Right renal cortex interstitium (tissue), 3 donors: ENCODE measurements around the gene PRSS48. TPM values are rescaled to one million over a fixed set of nuclear protein-coding genes. Genes with fewer than 3 reads are reported as not detected.
"Not testable (repeated sequence)": the region's sequence is repeated elsewhere in the genome, so short reads cannot be mapped to it uniquely, and the experiment has no call there.

ENCODE experiments used
- DNase-seq, 3 donors: peaks; one replicate each; pipeline ENCODE4 v3.0.0-alpha.2; 2013; ENCODE audit warnings: low read depth in 3 of 3, low spot score in 2 of 3
- polyA plus RNA-seq, 3 donors: library from polyadenylated mRNA; unstranded; fragments of 120-200 nt; gene quantifications; one replicate each; pipeline ENCODE4 v1.2.1, GENCODE V29; 2013; ENCODE audit not compliant: insufficient read length in 3 of 3

PRSS48 gene
- polyA plus RNA-seq, 3 donors: not detected

GRCh38 chr4:151259752-151260151, 17.2 kb upstream of the PRSS48 start:
- no peak for DNase-seq

- DNase-seq: no peak
Measured at GRCh38 chr4:151260526-151260925, 16.4 kb upstream of the PRSS48 start.

- DNase-seq: no peak
Measured at GRCh38 chr4:151263455-151263854, 13.5 kb upstream of the PRSS48 start.

GRCh38 chr4:151266497-151266896, 10.5 kb upstream of the PRSS48 start:
- DNase-seq: no peak

GRCh38 chr4:151267104-151267503, 9.9 kb upstream of the PRSS48 start:
- DNase-seq: no peak

GRCh38 chr4:151267822-151268535, 9.0 kb upstream of the PRSS48 start:
- DNase-seq: no peak

GRCh38 chr4:151268905-151269304, 8.1 kb upstream of the PRSS48 start:
- not testable (repeated sequence) for DNase-seq

GRCh38 chr4:151284534-151285245, 7.7 kb downstream of the PRSS48 start:
- DNase-seq: no peak

GRCh38 chr4:151287409-151287808, 10.4 kb downstream of the PRSS48 start:
- DNase-seq: no peak

- DNase-seq: no peak
Measured at GRCh38 chr4:151291485-151291884, 14.5 kb downstream of the PRSS48 start.

GRCh38 chr4:151292038-151292437, 15.1 kb downstream of the PRSS48 start:
- DNase-seq: no peak

GRCh38 chr4:151294833-151295496, 18.0 kb downstream of the PRSS48 start:
- no peak for DNase-seq

- DNase-seq: no peak
Measured at GRCh38 chr4:151296227-151296626, 19.3 kb downstream of the PRSS48 start.

GRCh38 chr4:151297170-151297569, 20.2 kb downstream of the PRSS48 start:
- no peak for DNase-seq

- DNase-seq: no peak
Measured at GRCh38 chr4:151302432-151302831, 25.5 kb downstream of the PRSS48 start.

- no peak for DNase-seq
Measured at GRCh38 chr4:151304226-151304625, 27.3 kb downstream of the PRSS48 start.

- no peak for DNase-seq
Measured at GRCh38 chr4:151304755-151305154, 27.8 kb downstream of the PRSS48 start.

GRCh38 chr4:151310124-151310728, 33.3 kb downstream of the PRSS48 start:
- DNase-seq: no peak

GRCh38 chr4:151313306-151314009, 36.5 kb downstream of the PRSS48 start:
- DNase-seq: no peak

GRCh38 chr4:151314010-151314355, 37.0 kb downstream of the PRSS48 start:
- no peak for DNase-seq

- no peak for DNase-seq
Measured at GRCh38 chr4:151314479-151314878, 37.5 kb downstream of the PRSS48 start.
